Measurements from ENCODE around the gene MCC. TPM values are rescaled to one million over a fixed set of nuclear protein-coding genes. Genes with fewer than 3 reads are reported as not detected.

MCC gene
- total RNA-seq, 1 experiment from 2014 or later = 0.41 TPM

GRCh38 chr5:113064806-113065205, 423.4 kb downstream of the MCC start:
- BruUV-seq (replicated peaks) = no TSS peak
- Histone ChIP-seq H3K36me3 (ENCODE audit: control insufficient read depth, insufficient read depth, low read length) (no peaks in the 10 kb centered on the region), H3K4me3 (ENCODE audit: low read depth in 2 of 2, low read length in 2 of 2) (no peak overlapping the region), H3K27me3 (ENCODE audit: control insufficient read depth, insufficient read depth, low read length) (no peaks in the 10 kb centered on the region), H3K9me3 (ENCODE audit: control insufficient read depth, insufficient read depth, low read depth, low read length) (no peaks in the 10 kb centered on the region), H3K4me1 (ENCODE audit: control insufficient read depth, insufficient read depth, low read length) (no peaks in the 10 kb centered on the region), H3K27ac (ENCODE audit: low read length) (no peak overlapping the region)
- no peak for DNase-seq (ENCODE audit: low read depth, low spot score)
- intact Hi-C loops (cut with micrococcal nuclease; ENCODE audit: unreplicated experiment) (no loop called here), in situ Hi-C loops (cut with HindIII; ENCODE audit: low pct_unique_long_range_greater_than_20kb, low sequenced_read_pairs) (no loop called here)
- TF ChIP-seq SIN3A (IDR thresholded peaks at IDR 0.05; ENCODE audit: borderline replicate concordance, insufficient read depth, low read depth, low read length) (no peak), CTCF (IDR thresholded peaks at IDR 0.05) (no peak), REST (IDR thresholded peaks at IDR 0.05; ENCODE audit: insufficient read depth in 1 of 2, low read depth in 2 of 2, low read length in 1 of 2) (no peak), TCF7L2 (IDR thresholded peaks at IDR 0.05; ENCODE audit: low read depth, low read length) (no peak), POLR2AphosphoS5 (IDR thresholded peaks at IDR 0.05; ENCODE audit: low read depth, low read length) (no peak)
- CTCF ChIA-PET = no interaction called here
- POLR2A ChIA-PET = no interaction called here
- no peak for ATAC-seq

GRCh38 chr5:113063927-113064326, 424.3 kb downstream of the MCC start:
- no TSS peak for BruUV-seq (replicated peaks)
- in situ Hi-C loops (cut with HindIII; ENCODE audit: low pct_unique_long_range_greater_than_20kb, low sequenced_read_pairs) (no loop called here), intact Hi-C loops (cut with micrococcal nuclease; ENCODE audit: unreplicated experiment) (no loop called here)
- H3K4me1 ChIP-seq (ENCODE audit: control insufficient read depth, insufficient read depth, low read length) = no peaks in the 10 kb centered on the region
- DNase-seq (ENCODE audit: low read depth, low spot score) = no peak
- H3K4me3 ChIP-seq (ENCODE audit: low read depth in 2 of 2, low read length in 2 of 2) = no peak overlapping the region
- H3K9me3 ChIP-seq (ENCODE audit: control insufficient read depth, insufficient read depth, low read depth, low read length) = no peaks in the 10 kb centered on the region
- no peak overlapping the region for H3K27ac ChIP-seq (ENCODE audit: low read length)
- CTCF ChIA-PET = no interaction called here
- TF ChIP-seq REST (IDR thresholded peaks at IDR 0.05; ENCODE audit: insufficient read depth in 1 of 2, low read depth in 2 of 2, low read length in 1 of 2) (no peak), POLR2AphosphoS5 (IDR thresholded peaks at IDR 0.05; ENCODE audit: low read depth, low read length) (no peak), TCF7L2 (IDR thresholded peaks at IDR 0.05; ENCODE audit: low read depth, low read length) (no peak), SIN3A (IDR thresholded peaks at IDR 0.05; ENCODE audit: borderline replicate concordance, insufficient read depth, low read depth, low read length) (no peak), CTCF (IDR thresholded peaks at IDR 0.05) (no peak)
- POLR2A ChIA-PET = no interaction called here
- H3K27me3 ChIP-seq (ENCODE audit: control insufficient read depth, insufficient read depth, low read length) = no peaks in the 10 kb centered on the region
- H3K36me3 ChIP-seq (ENCODE audit: control insufficient read depth, insufficient read depth, low read length) = no peaks in the 10 kb centered on the region
- ATAC-seq = no peak

All from Panc1 (cell line).